ENCODE results near the gene PRR20A.
"Not testable (repeated sequence)": the region's sequence is repeated elsewhere in the genome, so short reads cannot be mapped to it uniquely, and the experiment has no call there.

- TF ChIP-seq CTCF (conservative IDR thresholded peaks at IDR 0.05 in 1 of 2, IDR thresholded peaks at IDR 0.05 in 1 of 2; ENCODE audit: low read depth in 1 of 2, low read length in 2 of 2); EZH2 (IDR thresholded peaks at IDR 0.05; ENCODE audit: low read length, missing control alignments): not testable (repeated sequence)
Measured at GRCh38 chr13:57148106-57148505, 7.4 kb downstream of the PRR20A start.

Measured in fibroblast of lung (primary cell).